HG03571 (cell line): ENCODE data around the gene FAN1.

ENCODE experiments used
- ATAC-seq: cut with Tn5 transposase; IDR thresholded peaks from one replicate; pipeline ENCODE4 v1.9.1; 2021; ENCODE audit not compliant: unreplicated experiment

The FAN1 gene

DNA sequence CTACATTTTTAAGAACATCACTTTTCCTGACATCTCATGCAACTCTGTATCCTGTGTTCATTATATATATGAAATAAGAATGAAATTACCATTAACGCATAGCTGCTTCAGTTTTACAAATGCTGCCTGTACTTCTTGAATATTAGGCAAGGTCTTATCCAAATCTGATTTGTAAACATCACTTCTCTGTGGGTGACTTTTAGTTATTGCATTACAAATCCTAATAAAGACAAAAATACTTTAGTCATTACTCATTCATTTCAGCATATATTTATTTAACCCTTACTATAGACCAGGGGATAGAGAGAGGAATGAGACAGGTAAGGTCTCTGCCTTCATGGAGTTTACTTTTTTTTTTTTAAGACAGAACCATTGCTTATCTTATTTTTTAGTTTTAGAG, 51.0 kb downstream of the FAN1 start:
- ATAC-seq: no peak

- ATAC-seq: no peak
Measured at GRCh38 chr15:30956216-30957124, 52.8 kb downstream of the FAN1 start.

- no peak for ATAC-seq
Measured at GRCh38 chr15:30958219-30958618, 54.5 kb downstream of the FAN1 start.

DNA sequence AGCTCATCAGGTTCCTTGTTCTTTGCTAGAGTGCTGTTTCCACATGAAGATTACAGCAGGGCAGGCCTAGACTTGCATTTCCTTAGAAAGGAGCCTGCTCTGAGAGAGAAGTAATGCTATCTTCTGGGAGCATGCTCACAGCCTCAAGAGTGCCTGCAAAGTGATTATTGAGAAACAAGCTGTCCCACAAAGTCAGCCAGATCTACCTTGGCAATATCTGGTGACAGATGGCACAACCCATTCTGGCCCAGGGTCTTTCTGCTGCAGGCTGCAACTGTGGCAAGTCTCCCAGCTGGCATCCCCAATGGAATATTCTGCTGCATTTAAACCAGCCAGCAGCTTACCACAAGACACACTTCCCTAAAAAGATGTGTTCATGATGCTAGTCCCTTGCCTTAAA, 58.4 kb downstream of the FAN1 start:
- no peak for ATAC-seq

- ATAC-seq: no peak
Measured at GRCh38 chr15:30962659-30963058, 58.9 kb downstream of the FAN1 start.

GRCh38 chr15:30963681-30964080, 60.0 kb downstream of the FAN1 start:
- no peak for ATAC-seq

DNA sequence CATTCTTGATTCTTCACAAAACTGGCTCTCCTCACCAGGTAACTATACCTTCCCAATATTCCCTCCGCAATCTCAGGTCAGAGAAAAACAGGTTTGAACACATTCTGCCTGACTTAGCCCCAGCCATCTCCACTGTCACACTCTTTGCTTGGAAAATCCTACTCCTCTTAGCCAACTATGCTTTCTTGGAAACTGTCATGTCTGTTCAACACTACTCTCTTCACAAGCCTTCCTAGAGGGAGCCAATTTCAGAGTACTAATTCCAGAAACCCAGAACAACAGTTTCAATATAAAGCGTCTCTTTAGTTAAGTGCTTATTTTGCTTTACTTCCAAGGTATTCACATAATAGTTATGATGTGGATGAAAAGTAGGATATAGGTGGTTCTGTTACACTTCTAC, 66.0 kb downstream of the FAN1 start:
- ATAC-seq: no peak

DNA sequence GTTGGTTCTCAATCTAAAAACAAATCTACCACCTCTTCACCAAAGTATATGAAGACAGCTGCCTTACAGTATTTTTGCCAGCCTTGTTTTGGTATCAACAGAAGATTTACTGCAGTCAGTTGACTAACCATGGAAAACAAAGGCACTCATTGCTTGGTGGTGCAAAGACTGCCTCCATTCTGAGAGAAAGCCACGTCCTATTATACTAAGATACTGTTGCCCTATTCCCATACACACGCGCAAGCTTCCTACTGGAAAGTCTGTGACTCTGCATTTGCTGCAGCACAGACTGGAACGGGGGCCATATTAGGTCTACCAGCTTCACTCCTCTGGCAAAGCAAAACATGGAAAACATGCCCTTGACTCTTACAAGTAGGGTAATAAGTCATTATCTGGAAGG, 69.7 kb downstream of the FAN1 start:
- no peak for ATAC-seq

DNA sequence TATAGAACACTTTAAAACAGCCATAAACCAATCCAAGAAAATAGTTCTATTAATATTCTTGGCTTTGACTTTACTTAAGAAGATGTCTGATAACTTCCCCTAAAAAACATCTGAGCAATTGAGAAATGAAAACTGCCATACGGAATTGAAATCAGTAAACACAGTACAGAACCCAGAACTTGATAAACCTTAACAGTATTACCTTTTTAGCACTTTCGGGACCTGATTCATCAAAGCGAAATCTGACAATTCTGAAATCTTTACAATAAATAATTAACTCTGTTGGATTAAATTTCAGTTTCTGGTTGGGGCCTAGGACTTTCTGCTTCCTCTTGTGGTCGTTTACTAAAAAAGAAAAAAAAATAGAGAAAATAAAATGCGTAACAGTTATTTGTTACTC, 70.4 kb downstream of the FAN1 start:
- no peak for ATAC-seq

- no peak for ATAC-seq
Measured at GRCh38 chr15:30978328-30978727, 74.6 kb downstream of the FAN1 start.

DNA sequence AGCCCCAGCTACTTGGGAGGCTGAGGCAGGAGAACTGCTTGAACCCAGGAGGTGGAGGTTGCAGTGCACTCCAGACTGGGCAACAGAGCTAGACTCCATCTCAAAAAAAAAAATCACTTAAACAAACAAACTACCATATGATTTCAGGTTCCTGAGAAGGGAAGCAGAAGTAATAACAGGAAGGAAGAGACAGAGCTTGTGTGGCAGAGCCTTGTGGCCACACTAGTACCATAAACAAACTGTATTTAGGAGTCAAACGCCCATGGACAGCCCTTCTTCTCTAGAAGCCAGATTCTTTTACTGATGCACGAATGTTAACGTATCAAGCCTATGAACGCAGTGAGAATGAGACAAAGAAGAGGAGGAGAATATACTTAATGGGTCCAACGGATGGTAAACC, 75.7 kb downstream of the FAN1 start:
- ATAC-seq: no peak

- no peak for ATAC-seq
Measured at GRCh38 chr15:30984118-30984517, 80.4 kb downstream of the FAN1 start.

GRCh38 chr15:30984542-30984941, 80.8 kb downstream of the FAN1 start:
- ATAC-seq: no peak

DNA sequence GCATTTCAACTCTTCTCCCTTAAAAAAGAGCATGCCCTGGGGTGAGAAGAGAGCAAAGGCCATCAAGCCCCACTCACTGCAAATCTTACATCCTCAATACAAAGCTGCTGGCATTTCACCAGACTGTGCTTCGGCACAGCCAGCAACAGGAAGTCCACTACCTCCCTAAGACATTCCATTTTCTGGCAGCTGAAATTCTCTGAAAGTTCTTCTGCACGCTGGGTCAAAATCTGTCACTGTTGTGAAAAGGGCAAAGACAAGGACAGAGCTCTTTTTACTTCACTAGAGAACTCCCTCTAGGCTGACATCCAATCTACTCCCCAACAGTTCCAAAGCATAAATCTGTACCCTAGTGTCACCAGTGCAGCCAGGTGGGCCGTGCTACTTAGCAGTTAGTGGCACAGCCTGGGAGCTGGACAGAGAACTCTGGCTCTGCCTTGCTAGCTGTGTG, 81.4 kb downstream of the FAN1 start:
- no peak for ATAC-seq

- ATAC-seq: no peak
Measured at GRCh38 chr15:30990036-30990435, 86.3 kb downstream of the FAN1 start.

DNA sequence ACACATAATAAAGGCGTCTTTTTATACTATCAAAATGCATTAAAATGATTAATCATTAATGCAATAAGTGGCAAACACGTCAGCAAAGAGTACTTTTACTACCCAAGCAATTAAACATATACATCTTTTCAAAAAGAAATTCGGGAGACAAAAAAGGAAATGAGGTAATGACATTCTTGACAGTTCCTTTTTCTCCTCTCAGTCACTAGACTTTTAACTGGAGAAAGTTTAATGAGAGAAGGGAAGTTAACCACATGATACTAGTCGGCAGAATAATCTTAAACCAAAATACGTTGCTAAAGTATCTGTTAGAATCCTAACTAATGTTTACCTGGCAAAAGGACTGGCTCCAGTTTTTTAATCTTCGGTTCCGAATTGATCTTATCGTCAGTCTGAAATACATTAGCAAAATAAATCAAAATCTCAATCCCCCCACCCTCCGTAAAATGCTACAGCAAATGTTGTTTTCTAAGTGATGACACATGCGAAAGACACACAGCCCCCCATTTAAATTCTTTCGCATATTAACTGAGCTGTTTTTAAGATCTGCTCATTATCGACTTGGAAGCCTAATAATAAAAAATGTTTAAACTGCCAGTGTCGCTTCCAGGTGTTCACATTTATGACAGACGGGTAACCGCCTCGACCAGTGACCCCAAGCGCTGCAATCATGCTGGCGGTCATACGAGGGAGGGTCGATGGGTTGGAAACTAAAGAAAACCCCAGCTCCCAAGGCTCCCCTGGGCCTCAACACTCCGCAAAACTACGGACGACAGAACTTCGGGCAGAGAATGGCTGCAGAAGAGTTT, 86.9 kb downstream of the FAN1 start:
- ATAC-seq: peak; percentile 1

- ATAC-seq: peak; percentile 85
Measured at GRCh38 chr15:30991255-30992235, 87.8 kb downstream of the FAN1 start, which contains the start of gene MTMR10. MTMR10 (minus strand) TSS chr15:30991628; CDS start chr15:30991506, 122 bp downstream.

- no peak for ATAC-seq
Measured at GRCh38 chr15:30992249-30992864, 88.6 kb downstream of the FAN1 start.
